Smooth muscle cell of the brain vasculature (primary cell): ENCODE results near the gene PCDH1.

Source experiments
- DNase-seq: peaks from one replicate; pipeline ENCODE4 v3.0.0-alpha.2; 2012; ENCODE audit warnings: low read depth, low spot score

Gene PCDH1

DNA sequence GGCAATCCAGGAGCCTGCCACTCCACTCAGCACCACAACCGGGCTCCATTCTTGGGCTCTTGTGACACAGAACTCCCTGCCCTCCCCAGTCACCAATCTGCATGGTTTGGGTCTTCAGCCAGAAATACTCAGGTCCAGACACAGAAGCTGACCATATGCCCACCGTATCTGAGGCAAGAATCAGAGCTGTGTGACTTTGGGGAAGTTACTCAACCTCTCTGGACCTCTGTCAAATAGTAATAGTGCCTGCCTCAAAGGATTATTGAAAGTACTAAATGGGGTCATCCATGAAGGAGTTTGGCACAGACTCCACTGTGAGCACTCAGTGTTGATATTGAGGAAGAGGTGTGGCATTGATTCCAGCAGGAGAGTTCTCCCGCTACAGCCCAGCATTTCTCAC lies 67.5 kb downstream of the PCDH1 start:
- DNase-seq = no peak

DNA sequence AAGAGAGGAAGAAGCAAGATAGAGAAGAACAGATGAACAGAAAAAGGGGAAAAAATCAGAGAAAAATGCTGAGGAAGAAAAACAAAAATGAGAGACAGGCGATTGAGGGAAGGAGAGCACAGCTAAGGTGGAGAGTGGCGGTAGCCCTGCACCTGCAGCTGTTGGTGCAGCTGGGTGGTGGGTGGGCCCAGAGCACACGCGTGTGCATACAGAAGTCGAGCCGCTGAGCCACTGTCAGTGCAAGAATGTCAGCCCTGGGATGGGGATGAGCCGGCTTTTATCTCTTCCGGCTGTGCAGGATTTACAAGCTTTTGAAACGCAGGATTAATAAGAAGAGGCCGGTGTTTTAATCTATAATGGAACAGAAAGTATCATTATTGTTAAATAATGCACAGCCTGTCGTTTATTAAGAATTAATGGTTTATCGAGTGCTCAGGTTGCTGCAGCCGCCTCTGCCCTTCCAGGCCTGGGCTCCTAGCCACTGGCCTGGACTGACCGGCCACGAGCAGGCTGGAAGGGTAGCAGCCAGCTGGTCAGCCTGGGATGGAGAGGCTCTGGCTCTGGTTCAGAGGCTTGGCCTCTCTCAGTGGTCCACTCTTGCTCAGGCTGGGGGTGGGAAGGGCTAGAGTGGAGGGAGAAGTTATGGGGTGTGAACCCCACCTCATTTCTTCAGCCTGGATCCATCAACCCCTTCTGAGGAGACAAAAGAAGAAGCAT lies 68.7 kb downstream of the PCDH1 start:
- no peak for DNase-seq

DNA sequence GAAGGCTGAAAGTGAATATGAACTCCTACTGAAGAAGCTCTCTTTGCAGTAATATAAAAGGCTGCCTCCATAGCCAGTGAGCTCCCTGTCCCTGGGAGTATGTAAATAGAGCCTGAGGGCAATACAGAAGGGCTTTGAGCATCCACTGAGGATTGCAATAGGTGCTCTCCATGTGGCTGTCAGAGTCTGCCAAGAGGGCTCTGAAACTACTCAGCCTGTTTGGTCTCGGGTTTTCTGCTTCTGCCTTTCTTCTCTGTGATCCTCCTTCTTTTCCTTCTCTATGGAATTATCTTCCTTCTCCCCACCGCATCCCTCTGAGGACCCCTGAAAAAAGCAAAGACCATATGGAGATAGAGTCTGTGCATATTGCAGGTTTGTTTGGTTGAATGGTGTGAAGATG lies 69.4 kb downstream of the PCDH1 start:
- DNase-seq = no peak

DNA sequence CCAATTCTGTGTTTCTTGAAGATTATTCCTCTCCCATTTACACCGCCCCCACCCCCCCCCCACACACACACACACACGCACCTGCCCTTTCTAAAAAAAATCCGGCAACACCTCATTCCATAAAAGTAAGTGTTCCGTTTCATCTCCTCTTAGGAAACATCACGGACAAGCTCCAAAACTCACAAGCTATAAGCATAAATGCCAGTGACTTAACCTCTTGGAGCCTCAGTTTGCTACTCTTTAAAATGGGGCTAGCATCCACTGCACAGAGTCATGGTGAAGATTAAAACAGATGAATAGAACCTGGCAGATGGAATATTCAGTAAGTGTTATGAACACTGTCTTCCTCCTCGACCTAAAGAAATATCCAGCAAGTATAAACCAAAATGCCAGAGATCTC lies 70.5 kb downstream of the PCDH1 start:
- DNase-seq = no peak

DNA sequence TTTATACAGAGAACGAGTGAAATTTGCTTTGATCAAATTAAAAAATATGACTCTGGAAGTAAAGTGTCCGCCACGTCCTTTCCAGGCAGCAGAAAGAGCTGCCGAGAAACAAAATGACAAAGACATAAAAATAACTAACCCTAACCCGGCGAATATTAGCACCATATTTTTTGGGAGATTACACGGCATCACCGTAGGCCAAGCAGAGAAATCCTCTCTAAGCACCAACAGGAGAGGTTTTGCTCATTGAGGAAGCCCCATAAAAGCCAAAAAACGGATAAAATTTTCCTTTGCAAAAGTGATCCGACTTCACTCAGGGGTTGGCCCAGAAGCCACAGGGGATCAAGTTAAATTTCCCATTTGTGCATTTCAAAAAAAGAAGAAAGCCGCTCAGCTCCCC lies 70.9 kb downstream of the PCDH1 start:
- DNase-seq = no peak

DNA sequence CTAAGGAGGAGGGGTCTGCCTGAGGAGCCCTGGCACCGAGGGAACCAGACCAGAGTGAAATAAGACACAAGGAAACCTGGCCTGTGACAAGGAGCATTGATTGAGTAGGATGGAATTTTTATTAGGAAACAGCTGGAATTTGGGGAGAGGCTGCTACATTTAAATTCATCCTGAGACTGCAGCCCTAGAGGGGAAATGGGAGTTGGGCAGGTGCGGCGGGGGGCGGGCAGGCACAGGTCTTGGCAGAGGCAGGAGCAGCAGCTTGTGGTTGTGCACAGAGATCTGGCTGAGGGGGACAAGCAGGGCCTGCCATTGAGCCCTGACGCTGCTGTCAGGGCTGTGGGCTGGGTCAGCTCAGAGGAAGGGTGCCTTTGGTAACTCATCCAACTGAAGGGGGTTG lies 71.6 kb downstream of the PCDH1 start:
- DNase-seq = no peak

DNA sequence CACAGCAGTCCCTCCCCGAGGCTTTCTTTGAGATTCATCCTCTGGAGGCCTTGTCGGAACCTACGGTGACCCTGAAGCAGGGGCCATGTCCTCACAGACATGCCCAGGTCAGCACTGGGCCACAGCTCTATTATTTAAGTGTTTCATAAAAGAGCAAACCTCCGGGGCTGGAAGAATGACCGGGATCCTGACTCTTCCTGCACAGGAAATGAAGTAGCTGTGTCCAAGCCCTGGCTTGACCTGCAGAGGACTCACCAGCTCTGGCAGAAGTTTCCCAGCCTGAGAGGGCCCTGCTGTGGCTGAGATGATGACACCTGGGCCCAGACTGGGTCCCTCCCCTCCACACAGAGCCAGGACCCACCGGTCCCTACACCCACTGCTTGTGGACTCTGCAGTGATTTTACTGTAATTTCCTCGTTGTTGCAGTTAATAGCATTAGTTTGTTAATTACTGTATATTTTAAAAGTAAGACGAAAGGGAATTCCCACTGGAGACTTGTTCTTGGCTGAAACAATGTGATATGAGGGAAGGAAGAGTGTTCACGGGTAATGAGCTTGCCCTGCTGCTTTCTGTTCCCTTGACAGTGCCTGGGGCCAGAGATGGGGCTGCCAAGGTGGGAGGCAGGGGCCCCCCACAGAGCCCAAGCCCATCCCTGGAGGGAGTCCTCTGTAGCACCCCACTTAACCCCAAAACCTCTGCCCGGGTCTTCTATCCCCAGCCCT lies 72.2 kb downstream of the PCDH1 start:
- no peak for DNase-seq

DNA sequence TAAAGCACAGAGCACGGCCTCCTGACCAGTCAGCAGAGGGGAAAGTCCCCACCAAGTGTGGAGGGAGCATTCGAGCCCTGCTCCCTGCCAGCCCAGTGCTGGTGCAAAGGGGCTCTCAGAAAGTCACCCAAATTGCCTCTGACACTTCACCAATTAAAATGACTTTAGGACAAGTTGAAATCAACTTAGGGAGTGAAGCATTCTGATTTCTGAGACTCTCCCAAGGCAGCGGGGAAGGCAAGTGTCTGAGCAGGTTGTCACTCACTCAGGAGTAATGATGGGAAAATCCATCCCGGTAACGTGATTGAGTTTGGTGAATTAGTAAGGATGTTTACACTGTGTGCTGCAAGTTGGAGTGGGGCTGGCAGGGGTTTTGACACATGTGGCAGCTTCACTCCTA lies 73.7 kb downstream of the PCDH1 start:
- DNase-seq = no peak
